Brain microvascular endothelial cell (primary cell): ENCODE results near the gene SLC35C1.
A peak's percentile ranks its signal among the peaks of the same experiment; 100 is the strongest.

Experiments used
- DNase-seq: peaks from one replicate; pipeline ENCODE4 v3.0.0-alpha.2; 2020
- H3K27ac ChIP-seq: fragments of 250-450 bp; sonication (Bioruptor Pico); 2 replicates; pipeline ENCODE4 v1.5.1; 2020; ENCODE audit warnings: mild to moderate bottlenecking, moderate library complexity
- H3K27me3 ChIP-seq: fragments of 250-450 bp; sonication (Bioruptor Pico); replicated peaks from 2 replicates; pipeline ENCODE4 v1.5.1; 2020; ENCODE audit warnings: mild to moderate bottlenecking
- H3K36me3 ChIP-seq: fragments of 250-450 bp; sonication (Bioruptor Pico); replicated peaks from 2 replicates; pipeline ENCODE4 v1.5.1; 2020; ENCODE audit warnings: mild to moderate bottlenecking
- H3K4me3 ChIP-seq: 2 replicates; pipeline ENCODE4 v1.5.1; 2011; ENCODE audit warnings: low read depth, mild to moderate bottlenecking, control low read depth, low read length, moderate library complexity
- in situ Hi-C: cut with HindIII; loops from 2 replicates; pipeline ENCODE4 v1.10.0; 2017; ENCODE audit warnings: low sequenced_read_pairs, low pct_ligation_motif_present
- TF ChIP-seq, protein P1 (sequence below): IDR thresholded peaks from 2 replicates; pipeline ENCODE4 v1.5.1; 2011; ENCODE audit warnings: low read depth, mild to moderate bottlenecking, moderate library complexity, low read length, control low read depth, inconsistent platforms; ENCODE audit errors: missing control alignments

SLC35C1 gene

DNA sequence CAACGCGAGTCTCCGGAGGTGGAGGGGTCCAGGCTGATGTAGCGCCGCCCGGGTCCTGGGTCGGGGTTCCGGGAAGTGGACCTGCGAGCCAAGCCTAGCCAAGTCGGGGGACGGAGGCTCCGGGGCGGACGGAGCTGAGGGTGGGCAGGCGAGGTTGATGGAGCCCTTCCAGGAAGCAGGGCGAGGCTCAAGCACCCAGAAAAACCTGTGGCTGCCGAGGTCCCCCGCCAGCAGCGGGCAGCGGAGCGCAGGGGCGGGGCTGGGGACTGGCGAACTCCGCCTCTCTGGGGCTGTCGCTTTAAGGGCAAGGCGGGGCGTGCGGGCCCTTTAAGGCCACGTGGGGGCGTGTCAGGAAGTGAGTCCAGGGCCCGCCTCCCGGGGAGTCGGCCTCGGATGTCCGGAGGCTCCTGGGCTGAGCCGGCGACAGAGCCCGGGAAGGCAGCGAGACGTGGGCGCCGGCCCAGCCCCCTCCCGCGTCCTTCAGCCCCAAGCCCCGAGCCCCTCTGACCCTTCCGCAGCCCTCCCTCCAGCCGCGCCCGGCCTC, at the start of gene SLC35C1:
Gene SLC35C1 (plus strand): TSS at position 389 of the 544 bp plus-strand sequence. CDS start 653 bp downstream, outside the sequence.
- H3K27me3 ChIP-seq = no peaks in the 10 kb centered on the region
- peak; percentile 91 for DNase-seq
- in situ Hi-C loops = no loop called here
- peaks cover under 1% of the 10 kb centered on the region for H3K36me3 ChIP-seq
- TF ChIP-seq, protein P1, sequence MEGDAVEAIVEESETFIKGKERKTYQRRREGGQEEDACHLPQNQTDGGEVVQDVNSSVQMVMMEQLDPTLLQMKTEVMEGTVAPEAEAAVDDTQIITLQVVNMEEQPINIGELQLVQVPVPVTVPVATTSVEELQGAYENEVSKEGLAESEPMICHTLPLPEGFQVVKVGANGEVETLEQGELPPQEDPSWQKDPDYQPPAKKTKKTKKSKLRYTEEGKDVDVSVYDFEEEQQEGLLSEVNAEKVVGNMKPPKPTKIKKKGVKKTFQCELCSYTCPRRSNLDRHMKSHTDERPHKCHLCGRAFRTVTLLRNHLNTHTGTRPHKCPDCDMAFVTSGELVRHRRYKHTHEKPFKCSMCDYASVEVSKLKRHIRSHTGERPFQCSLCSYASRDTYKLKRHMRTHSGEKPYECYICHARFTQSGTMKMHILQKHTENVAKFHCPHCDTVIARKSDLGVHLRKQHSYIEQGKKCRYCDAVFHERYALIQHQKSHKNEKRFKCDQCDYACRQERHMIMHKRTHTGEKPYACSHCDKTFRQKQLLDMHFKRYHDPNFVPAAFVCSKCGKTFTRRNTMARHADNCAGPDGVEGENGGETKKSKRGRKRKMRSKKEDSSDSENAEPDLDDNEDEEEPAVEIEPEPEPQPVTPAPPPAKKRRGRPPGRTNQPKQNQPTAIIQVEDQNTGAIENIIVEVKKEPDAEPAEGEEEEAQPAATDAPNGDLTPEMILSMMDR = no peak
- peak within 1 kb of the TSS; percentile 84 for H3K4me3 ChIP-seq
- peak within 1 kb of the TSS; percentile 93 for H3K27ac ChIP-seq

DNA sequence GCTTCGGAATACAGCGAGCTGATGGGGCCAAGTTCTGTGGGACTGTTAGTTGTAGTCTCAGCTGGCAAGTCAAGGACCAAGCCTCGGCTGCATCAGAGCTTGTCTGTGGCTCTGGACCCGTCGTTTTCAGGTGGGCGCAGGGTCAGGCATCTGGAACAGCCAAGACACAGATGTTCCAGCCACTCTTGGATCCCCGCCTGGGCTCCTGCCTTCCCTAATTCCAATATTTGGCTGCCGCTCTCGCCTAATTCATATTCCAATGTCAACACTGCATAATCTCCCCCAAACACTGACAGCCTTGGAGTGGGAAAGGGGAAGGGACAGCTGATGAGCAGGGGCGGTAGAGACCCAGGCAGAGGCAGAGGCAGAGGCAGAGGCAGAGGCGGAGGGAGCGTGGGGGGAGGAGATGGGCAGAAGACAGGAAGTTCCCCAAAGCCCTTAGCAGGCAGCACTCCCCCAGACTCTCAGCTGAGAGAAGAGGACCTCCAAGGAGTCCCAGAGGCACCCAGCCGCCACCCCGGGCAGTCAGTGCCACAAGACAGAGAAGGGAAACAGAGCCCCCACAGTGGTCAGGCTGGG, 49.6 kb upstream of the SLC35C1 start:
- no peaks in the 10 kb centered on the region for H3K36me3 ChIP-seq
- no peak overlapping the region for H3K4me3 ChIP-seq
- TF ChIP-seq, protein P1 = no peak
- H3K27ac ChIP-seq = no peak overlapping the region
- DNase-seq = no peak
- H3K27me3 ChIP-seq = no peaks in the 10 kb centered on the region
- in situ Hi-C loops = loop anchor here (25.0 kb wide), 1 partner anchor 368 kb away; no protein-coding TSS in a partner anchor

DNA sequence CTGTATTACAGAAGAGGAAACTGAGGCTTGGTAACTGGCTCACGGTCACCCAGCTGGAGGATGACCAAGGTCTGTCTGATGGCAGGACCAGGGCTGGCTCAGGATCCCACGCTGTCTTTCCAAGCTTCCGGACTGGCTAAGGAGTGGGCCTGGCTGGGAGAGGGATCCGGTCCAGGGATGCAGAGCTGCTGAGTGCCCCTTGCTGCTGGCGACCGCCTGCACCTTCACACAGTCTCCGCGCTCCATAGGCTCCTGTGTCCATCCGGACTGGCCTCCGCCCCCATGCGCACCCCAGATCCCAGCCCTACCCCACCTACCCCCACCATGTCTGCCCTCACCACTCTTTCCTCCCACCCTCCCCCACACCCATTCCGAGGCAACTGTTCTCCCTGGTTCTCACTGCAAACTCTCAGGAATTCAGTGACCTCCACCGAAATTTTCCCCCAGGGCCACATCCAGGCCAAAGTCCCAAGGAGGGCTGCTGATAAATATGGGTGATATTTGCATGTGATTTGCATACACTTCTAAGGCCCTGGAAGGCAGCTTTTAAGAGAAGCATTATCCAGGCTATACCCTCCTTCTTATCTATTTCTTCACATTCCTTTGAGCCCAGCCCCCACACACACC, 48.5 kb upstream of the SLC35C1 start:
- Histone ChIP-seq H3K4me3 (no peak overlapping the region), H3K27ac (no peak overlapping the region), H3K36me3 (no peaks in the 10 kb centered on the region), H3K27me3 (no peaks in the 10 kb centered on the region)
- DNase-seq = no peak
- in situ Hi-C loops = loop anchor here (25.0 kb wide), 1 partner anchor 369 kb away; no protein-coding TSS in a partner anchor
- TF ChIP-seq, protein P1 = no peak

DNA sequence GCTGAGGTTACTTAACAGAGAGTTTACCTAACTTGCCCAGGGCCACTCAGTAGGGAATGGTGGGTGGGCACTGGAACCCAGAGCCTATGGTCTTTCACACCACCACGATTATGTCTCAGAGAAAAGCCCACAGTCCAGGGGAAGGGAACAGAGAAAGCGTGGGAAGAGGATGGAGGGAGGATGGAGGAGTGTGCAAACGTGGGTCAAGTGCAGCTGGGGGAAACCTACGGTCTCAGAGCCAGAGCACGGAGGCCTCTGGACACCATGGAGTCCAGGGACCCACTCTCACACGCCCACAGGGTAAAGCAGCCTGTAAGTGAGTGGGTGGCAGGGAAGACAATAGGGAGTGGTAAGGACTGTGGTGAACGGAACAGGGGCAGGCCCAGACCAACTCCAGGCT, 47.3 kb upstream of the SLC35C1 start:
- DNase-seq = no peak
- in situ Hi-C loops = loop anchor here (25.0 kb wide), 1 partner anchor 370 kb away; no protein-coding TSS in a partner anchor
- Histone ChIP-seq H3K27me3 (no peaks in the 10 kb centered on the region), H3K36me3 (no peaks in the 10 kb centered on the region), H3K27ac (no peak overlapping the region), H3K4me3 (no peak overlapping the region)
- TF ChIP-seq, protein P1 = no peak

DNA sequence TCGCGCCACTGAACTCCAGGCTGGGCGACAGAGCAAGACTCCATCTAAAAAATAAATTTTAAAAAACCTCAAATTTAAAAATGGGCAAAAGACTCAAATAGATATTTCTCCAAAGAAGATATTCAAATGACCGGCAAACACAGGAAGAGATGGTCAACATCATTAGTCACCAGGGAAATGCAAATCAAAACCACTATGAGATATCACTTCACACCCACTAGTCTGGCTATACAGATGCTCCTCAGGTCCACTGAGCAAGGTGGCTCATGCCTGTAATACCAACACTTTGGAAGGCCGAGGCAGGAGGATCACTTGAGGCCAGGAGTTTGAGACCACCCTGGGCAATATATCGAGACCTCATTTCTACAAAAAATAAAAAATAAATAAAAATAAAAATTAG, 43.3 kb upstream of the SLC35C1 start:
- DNase-seq = no peak
- Histone ChIP-seq H3K4me3 (no peak overlapping the region), H3K27me3 (no peaks in the 10 kb centered on the region), H3K36me3 (no peaks in the 10 kb centered on the region), H3K27ac (no peak overlapping the region)
- in situ Hi-C loops = loop anchor here (25.0 kb wide), 1 partner anchor 374 kb away; no protein-coding TSS in a partner anchor
- TF ChIP-seq, protein P1 = no peak
